GM03348 (cell line): ENCODE data around the gene CFAP251.
A peak's percentile ranks its signal among the peaks of the same experiment; 100 is the strongest.
"Not testable (repeated sequence)": the region's sequence is repeated elsewhere in the genome, so short reads cannot be mapped to it uniquely, and the experiment has no call there.

Experiments used
- DNase-seq: peaks from one replicate; pipeline ENCODE4 v3.0.0; 2012; ENCODE audit warnings: low spot score

The CFAP251 gene, protein sequence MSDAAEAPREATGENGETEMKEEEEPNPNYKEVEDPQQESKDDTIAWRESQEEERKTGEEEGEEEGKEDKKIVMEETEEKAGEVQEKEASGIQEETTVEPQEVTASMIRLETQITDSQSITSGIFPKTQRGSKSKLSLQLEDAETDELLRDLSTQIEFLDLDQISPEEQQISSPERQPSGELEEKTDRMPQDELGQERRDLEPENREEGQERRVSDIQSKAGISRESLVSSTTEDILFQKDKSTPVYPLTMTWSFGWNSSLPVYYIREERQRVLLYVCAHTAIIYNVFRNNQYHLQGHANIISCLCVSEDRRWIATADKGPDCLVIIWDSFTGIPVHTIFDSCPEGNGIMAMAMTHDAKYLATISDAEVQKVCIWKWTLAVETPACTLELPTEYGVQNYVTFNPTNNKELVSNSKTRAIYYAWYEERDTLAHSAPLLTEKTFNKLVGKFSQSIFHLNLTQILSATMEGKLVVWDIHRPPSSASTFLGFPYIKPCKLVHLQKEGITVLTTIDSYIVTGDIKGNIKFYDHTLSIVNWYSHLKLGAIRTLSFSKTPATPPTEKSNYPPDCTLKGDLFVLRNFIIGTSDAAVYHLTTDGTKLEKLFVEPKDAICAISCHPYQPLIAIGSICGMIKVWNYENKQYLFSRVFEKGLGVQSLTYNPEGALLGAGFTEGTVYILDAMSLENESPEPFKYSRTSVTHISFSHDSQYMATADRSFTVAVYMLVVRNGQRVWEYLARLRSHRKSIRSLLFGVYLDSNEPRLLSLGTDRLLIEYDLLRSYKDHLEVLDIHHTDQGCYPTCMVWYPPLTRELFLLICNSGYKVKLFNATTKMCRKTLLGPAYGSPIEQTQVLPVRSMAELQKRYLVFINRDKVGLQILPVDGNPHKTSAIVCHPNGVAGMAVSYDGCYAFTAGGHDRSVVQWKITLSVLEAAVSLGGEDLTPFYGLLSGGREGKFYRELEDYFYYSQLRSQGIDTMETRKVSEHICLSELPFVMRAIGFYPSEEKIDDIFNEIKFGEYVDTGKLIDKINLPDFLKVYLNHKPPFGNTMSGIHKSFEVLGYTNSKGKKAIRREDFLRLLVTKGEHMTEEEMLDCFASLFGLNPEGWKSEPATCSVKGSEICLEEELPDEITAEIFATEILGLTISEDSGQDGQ

DNA sequence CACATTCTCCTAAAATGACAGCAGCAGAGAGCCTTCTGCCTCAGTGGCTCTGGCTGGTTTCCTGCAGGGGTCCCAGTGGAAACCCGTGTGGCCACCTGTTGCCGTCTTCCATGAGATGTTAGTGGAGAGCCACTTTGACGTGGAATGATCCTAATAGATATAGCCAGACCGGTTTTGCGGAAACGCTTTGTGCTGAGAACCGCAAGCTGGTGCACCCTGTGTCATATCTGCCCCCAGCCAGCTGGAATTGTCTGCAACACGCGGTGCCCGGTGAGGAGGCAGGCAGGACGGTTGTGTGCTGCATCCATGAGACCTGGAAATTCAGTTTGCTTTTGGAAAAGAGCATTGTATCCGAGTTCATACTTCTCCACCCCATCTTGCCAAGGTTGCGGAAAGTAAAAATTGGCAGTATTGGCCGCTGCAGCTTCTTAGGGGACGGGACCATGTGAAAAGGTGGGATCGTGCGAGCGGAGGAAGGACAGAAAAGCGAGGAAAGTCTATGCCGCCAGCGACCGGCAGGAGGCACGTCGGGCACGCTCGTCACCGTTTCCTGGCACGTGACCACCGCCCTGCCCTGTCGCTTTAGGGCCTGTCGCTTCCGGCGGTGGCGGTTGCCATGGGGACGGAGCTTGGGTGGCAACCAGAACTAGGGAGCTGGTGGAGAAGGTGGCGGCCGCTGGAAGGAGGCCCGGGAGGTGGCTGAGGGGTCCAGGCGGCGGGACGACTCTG is at the start of gene CFAP251:
Gene CFAP251, plus strand, starts transcription at position 643 of the 729 bp plus-strand sequence. CDS start 2,714 bp downstream, outside the sequence.
- peak; percentile 78 for DNase-seq

DNA sequence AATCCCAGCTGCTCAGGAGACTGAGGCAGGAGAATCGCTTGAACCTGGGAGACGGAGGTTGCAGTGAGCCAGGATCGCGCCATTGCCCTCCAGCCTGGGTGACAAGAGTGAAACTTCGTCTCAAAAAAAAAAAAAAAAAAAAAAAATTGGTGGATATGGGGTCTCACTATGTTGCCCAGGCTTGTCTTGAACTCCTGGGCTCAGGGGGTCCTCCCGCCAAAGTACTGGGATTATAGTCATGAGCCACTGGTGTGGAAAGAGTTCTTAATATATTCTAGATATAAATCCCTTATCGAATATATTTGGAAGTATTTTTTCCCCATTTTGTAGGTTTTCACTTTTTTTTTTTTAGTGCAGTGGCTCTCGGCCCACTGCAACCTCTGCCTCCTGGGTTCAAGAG is 49.2 kb upstream of the CFAP251 start:
- not testable (repeated sequence) for DNase-seq

DNA sequence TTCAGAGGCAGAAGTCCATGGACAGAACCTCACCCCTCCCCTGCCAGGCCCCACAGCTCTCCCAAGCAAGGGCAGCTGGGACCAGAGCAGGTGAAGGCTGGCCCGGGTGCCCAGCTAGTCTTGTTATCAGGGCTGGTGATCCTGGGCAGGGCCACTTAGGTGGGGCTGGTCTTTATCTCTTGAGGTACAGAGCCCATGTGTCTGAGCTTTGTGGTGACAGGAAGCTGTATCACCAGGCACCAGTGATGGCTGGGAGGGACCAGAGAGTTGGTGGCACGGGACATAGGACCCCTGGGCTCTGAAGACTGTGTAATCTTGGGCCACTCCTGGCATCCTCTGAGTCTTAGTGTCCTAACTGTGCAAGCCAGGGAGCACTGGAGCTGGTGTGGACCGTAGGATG is 46.9 kb upstream of the CFAP251 start:
- DNase-seq, result no peak

DNA sequence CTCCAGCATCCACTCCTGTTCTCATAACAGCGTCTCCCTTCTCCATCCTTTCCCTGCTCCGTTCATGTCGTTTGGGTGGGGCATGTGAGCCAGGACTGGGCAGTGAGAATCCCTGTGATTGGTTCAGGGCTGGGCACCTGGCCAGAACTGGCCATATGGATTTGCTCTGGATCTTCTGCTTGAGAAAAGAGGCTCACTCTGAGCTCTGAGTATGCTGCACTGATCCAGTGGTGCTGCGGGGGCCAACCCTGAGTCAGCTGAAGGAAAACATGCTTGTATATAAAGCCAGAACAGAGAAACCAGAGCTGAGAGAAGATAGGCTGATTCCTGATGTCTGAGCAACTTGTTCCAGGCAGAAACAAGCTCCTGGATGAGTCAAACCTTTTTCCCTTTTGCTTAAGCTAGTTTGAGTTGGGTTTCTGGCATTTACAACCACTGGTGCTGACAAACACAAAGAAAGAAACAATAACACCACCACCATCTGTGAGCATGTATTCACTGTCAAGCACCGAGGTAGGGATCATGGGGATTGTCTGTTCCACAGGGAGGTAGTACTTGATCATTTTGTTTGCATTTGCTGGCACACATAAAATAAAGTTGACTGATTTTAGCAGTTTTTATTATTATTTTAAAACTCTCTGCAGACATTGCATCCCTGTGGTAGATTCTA is 45.7 kb upstream of the CFAP251 start:
- DNase-seq, result peak; percentile 79

DNA sequence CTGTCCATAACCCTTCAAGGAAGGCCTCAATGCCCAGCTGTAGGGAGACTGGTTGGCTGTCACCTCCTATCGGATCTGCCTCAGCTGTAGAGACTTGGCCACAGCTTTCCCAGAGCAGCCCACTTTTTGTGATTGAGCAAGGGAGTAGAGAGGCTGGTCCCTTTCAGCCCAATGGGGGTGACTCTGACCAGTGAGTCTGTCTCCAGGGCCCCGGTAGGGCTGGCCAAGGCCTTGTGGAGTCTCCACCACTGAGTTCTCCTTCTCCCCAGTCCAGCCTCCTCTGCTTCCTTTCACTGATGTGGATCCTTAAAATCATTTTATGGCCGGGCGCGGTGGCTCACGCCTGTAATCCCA is 45.2 kb upstream of the CFAP251 start:
- DNase-seq, result no peak

DNA sequence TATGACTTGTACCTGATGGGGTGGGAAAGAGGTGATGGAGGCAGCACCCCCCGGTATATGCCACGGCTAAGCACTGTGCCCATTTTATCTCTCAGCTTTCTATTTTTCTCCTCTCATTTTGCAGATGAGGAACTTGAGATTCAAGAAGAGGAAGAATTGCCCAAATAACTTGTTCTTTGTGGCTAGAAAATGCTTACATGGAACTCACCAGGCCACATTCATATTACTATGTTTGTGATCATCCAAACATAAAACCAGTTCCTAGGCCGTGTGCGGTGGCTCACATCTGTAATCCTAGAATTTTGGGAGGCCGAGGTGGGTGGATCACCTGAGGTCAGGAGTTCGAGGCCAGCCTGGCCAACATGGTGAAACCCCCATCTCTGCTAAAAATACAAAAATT is 44.3 kb upstream of the CFAP251 start:
- DNase-seq, result no peak

DNA sequence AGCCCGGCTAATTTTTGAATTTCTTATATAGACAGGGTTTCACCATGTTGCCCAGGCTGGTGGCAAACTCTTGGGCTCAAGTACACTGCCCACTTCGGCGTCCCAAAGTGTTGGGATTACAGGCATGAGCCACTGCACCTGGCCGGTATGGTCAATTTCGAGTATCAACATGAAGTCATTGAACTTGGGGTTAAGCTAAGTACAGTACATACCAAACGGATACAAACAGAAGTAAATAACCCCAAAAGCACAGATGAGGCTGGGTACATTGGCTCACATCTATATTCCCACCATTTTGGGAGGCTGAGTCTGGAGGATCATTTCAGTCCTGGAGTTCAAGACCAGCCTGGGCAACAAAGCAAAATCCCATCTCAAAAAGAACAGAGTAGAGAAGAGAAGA is 42.8 kb upstream of the CFAP251 start:
- no peak for DNase-seq

DNA sequence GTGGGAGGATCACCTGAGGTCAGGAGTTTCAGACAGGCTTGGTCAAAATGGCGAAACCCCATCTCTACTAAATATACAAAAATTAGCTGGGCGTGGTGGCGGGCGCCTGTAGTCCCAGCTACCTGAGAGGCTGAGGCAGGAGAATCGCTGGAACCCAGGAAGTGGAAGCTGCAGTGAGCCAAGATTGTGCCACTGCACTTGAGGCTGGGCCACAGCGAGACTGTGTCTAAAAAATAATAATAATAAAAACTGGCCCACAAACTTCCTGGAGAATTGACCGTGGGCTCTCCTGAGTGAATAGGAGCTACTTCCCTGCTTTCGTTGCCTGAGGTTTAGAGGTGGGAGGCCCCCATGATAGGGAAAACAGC is 42.3 kb upstream of the CFAP251 start:
- not testable (repeated sequence) for DNase-seq

DNA sequence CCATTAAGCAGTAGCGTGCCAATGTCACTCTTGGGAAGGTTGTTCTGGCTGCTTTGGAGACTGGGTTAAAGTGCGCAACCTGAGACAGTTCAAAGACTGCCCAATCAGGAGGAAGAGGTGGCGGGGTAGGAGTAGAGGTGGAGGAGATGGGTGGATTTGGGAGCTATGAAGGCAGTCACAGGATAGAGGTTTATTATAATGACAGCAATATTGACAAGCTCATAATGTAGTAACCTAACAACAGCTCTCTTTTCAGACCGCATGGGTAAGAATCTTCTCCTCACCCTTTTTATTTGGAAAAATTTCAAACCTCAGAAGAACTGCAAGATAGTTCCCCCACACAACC is 35.1 kb upstream of the CFAP251 start:
- DNase-seq, result no peak

DNA sequence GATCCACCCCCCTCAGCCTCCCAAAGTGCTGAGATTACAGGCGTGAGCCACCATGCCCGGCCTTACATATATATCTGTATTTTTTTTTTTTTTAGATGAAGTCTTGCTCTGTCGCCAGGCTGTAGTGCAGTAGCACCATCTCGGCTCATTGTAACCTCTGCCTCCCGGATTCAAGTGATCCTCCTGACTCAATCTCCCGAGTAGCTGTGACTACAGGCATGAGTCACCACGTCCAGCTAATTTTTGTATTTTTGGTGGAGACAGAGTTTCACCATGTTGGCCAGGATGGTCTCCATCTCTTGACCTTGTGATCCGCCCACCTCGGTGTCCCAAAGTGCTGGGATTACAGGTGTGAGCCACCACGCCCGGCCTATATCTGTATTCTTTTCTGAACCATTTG is 33.3 kb upstream of the CFAP251 start:
- not testable (repeated sequence) for DNase-seq

DNA sequence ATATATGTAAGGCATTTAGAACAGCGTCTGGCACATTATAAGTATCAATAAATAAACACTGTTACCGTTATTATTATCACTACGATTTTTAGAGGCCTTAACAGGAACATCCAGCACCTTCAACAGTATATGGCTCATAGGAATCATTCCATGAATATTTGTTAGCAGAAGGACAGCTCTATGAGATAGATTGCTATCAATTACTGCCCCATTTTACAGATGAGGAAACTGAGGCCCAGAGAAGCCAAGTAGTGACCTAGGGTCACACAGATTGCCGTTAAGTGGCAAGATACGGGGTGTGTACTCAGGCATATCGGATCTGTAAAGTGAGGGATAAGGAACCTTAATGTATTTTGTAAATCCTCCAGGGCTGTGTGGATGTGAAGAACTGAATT is 30.3 kb upstream of the CFAP251 start:
- DNase-seq, result no peak

DNA sequence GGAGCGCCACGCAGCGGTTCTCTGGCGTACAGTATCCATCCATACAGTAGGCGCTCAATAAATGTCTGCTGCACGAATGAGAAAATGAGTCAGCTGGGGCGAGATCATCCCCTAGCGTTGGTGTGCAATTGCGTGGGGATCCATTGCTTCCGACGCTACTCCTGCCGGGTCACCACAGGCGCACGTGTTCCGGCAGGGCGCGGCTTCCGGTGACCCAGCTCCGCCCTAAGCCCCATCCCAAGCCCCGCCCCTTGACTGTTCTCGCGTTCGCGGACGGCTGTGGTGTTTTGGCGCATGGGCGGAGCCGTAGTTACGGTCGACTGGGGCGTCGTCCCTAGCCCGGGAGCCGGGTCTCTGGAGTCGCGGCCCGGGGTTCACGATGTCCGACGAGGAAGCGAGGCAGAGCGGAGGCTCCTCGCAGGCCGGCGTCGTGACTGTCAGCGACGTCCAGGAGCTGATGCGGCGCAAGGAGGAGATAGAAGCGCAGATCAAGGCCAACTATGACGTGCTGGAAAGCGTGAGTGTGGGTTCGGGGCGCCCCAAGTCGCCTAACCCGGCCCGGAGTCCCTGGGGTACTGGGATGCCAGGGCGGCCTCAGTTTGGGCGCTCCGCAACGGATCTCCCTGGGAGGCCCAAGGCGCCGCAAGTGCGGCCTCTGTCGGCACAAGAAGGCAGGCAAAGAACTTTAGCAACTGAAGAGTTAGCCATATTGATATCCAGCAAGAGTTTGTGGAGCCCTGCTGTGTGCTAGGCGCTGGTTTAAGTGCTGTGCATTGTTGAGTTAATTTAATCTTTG is 29.7 kb upstream of the CFAP251 start, which contains the start of gene PSMD9:
Gene PSMD9, plus strand, starts transcription at position 313 of the 796 bp plus-strand sequence. Its CDS starts 67 bp downstream, at position 380.
- peak; percentile 98 for DNase-seq

DNA sequence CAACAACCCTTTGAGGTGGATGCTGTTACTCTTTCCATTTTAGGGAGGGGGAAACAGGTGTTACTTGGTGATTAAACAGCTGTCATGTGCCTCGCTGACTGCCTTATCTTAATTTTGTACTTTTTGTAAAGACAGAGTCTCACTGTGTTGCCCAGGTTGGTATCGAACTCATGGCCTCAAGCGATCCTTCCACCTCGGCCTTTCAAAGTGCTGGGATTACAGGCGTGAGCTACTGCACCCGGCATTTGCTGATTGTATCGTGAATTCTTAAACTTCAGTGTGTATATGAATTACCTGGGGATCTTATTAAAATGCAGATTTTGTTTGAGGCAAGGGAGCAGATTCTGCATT is 29.1 kb upstream of the CFAP251 start:
- DNase-seq, result no peak

DNA sequence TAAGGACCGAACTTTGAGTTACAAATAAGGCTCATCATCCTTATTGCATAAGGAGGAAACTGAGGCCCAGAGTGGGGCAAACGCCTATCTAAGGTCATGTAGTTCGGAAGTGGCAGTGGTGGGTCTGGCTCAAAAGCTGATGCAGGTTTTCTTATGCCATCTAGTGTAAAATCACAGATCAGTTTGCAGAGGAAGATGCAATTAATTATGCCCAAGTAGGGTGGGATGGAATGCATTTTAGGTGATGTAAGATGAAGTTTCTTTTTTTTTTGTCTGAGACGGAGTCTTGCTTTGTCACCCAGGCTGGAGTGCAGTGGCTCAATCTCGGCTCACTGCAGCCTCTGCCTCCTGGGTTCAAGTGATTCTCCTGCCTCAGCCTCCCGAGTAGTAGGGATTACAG is 28.7 kb upstream of the CFAP251 start:
- peak; percentile 51 for DNase-seq

DNA sequence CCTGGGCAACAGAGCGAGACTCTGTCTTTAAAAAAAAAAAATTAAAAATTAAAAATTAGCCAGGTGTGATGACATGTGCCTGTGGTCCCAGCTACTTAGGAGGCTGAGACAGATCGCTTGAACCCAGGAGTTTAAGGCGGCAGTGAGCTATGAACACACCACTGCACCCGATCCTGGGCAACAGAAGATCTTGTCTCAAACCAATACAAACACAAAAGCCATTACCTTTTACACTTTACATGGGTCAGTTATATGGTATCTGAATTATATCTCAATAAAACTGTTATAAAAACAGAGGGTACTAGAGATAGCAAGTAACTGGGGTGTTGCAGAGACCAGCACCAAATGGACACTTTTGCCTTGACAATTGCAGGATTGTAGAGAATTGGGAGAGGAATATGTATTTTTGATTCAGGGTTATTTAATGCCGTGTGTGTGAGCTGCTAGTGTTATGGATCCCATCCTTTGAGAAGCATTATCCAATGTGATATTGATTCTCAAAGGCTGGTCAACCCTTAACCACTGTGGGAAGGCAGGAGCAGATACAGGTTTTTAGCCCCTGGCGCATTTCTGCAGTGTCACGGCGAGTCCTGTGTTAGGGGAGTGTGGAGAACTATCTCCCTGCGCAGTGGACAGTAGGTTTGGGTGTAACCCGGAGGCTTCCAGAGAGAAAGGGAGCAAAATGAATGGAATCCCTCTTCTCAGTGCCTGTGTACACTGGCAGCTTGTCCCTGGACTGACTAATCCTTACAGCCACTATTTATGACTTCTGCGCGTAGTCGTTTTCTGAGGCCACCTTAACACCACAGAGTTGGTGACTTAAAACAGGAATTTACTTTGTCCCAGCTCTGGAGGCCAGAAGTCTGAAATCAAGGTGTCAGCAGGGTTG is 25.5 kb upstream of the CFAP251 start:
- DNase-seq, result no peak

DNA sequence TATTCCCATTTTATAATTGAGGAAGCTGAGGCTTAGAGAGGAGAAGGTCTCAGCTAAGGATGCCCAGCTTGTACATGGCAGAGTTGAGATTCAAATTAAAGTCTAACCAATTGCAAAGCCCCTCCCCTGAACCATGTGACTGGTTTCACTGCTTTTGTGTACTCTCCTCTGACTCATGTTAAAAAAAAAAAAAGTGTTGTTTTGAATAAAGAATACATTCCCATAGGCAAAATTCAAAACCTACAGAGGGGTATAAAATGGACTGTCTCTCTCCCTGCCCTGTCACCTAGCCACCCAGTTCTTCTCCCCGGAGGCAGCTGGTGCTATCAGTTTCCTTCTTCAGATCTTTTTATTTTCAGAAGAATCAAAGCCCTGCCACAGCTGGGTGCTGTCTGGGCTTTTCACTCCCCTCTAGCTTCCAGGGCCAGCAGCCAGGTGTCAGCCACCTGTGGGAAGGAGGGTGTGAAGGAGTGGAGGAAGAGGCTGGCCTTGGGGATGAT is 24.4 kb upstream of the CFAP251 start:
- peak; percentile 79 for DNase-seq

DNA sequence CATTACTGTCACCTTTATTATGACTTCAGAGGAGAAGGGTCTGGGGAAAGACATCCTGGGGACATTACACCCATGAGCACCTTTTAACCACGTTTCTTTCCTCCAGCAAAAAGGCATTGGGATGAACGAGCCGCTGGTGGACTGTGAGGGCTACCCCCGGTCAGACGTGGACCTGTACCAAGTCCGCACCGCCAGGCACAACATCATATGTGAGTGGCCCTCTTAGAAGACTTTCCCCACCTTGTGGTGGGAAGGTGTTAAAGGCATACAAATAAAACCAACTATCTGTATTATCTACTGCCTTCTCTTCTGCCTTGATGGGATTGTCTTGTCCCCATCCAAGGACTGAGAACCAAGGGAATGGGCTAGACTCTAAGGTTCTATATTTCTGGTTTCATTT is 23.8 kb upstream of the CFAP251 start:
- peak; percentile 18 for DNase-seq

DNA sequence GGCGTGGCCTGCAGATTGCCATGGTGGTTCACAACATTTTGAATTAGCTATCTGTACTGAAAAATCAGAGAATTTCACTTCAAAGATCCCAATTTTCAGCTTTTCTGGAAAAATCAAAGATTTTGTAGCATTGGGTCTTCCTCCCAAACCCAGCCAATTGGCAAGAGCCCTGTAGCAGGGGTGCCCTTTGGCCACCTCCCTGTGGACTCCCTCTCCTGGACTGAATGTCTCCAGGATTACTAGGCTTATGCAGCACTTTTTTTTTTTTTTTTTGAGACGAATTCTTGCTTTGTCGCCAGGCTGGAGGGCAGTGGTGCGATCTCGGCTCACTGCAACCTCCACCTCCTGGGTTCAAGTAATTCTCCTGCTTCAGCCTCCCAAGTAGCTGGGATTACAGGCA is 20.1 kb upstream of the CFAP251 start:
- DNase-seq, result no peak

DNA sequence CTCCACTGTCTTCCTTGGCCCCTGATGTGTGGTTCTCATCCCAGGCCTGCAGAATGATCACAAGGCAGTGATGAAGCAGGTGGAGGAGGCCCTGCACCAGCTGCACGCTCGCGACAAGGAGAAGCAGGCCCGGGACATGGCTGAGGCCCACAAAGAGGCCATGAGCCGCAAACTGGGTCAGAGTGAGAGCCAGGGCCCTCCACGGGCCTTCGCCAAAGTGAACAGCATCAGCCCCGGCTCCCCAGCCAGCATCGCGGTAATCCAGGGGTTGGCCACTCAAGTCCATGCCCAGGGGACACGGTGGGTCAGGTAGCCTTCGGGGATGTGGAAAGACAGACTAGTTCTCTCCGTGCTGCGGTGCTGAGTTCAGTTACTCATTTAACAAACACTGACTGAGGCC is 18.8 kb upstream of the CFAP251 start:
- no peak for DNase-seq

DNA sequence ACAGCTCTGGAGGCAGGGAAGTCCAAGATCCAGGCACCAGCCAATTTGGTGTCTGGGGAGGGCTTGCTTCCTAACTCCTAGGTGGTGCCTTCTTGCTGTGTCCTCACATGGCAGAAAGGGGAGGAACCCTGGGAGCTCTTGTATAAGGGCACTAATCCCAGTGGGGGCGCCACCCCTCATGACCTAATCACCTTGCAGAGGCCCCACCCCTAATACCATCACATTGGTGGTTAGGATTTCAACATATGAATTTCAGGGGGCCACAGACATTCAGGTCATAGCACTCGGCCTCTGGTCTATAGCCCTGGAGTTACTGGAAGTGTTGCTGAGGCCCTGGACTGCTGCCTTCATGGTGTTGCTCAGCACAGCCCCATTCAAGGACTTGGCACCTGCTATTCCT is 15.2 kb upstream of the CFAP251 start:
- DNase-seq, result no peak
